GM12878 (cell line): ENCODE results near the gene CHD6. TPM values are rescaled to one million over a fixed set of nuclear protein-coding genes. Genes with fewer than 3 reads are reported as not detected.

Experiments
- ATAC-seq: fragments of 200-7000 bp; cut with Tn5 transposase; 3 replicates; pipeline ENCODE4 v1.9.1; 2020; ENCODE audit warnings: mild to moderate bottlenecking, moderate library complexity
- BruUV-seq: library from RNA; stranded (reverse); fragments of 400-500 nt; replicated peaks from 2 replicates; lab custom pipeline; 2021; lab: Mats Ljungman, UMichigan
- CTCF ChIA-PET: fragments of 300-600 bp; sonication (Branson Sonifier 250); formaldehyde crosslinking; extraction: SDS; loops from one replicate; lab custom pipeline; 2021; ENCODE audit warnings: inconsistent platforms; lab: Yijun Ruan, JAX
- POLR2A ChIA-PET: fragments of 350-600 bp; formaldehyde crosslinking; extraction: SDS; loops from one replicate; lab custom pipeline; 2021; ENCODE audit warnings: inconsistent platforms; lab: Charles Lee
- RAD21 ChIA-PET: fragments of 300-600 bp; sonication (Branson Sonifier 250); formaldehyde crosslinking; loops from one replicate; lab custom pipeline; 2023; ENCODE audit warnings: antibody characterized with exemption; ENCODE audit not compliant: unreplicated experiment; lab: Charles Lee
- SMC1A ChIA-PET: fragments of 300-600 bp; sonication (Branson Sonifier 250); formaldehyde crosslinking; loops from one replicate; lab custom pipeline; 2023; ENCODE audit not compliant: unreplicated experiment, uncharacterized antibody; lab: Charles Lee
- DNase-seq: peaks from one replicate; pipeline ENCODE4 v3.0.0-alpha.2; 2011; ENCODE audit warnings: low read depth, low spot score
- FAIRE-seq: peaks from 3 replicates; lab custom pipeline; 2011; peaks lifted over from hg19 to GRCh38; lab: Jason Lieb, UNC
- H2AFZ ChIP-seq: 2 replicates; pipeline ENCODE4 v1.6.0; 2011; ENCODE audit warnings: low read depth, low read length, control low read depth; ENCODE audit not compliant: control insufficient read depth
- H3K27ac ChIP-seq: 2 replicates; pipeline ENCODE4 v1.5.1; 2011; ENCODE audit warnings: control low read depth; ENCODE audit not compliant: control insufficient read depth, insufficient read depth
- H3K27me3 ChIP-seq, 2 experiments: replicated peaks in 1 of 2; 2 replicates each; pipeline versions ENCODE4 v1.6.0 to v1.6.1; 2011; ENCODE audit warnings: low read length in 1 of 2; ENCODE audit not compliant: control insufficient read depth in 2 of 2, insufficient read depth in 2 of 2
- H3K36me3 ChIP-seq, 2 experiments: 2 replicates each; pipeline ENCODE4 v1.5.1; 2011; ENCODE audit warnings: low read length in 1 of 2; ENCODE audit not compliant: control insufficient read depth in 2 of 2, insufficient read depth in 2 of 2
- H3K4me1 ChIP-seq: 2 replicates; pipeline ENCODE4 v1.6.1; 2011; ENCODE audit warnings: mild to moderate bottlenecking, low read length, moderate library complexity, mixed read lengths; ENCODE audit not compliant: control insufficient read depth, insufficient read depth
- H3K4me2 ChIP-seq: 2 replicates; pipeline ENCODE4 v1.6.0; 2011; ENCODE audit warnings: control low read depth; ENCODE audit not compliant: control insufficient read depth, insufficient read depth
- H3K4me3 ChIP-seq: fragments of 200-600 bp; sonication (generic); 2 replicates; pipeline ENCODE4 v1.5.1; 2016
- H3K79me2 ChIP-seq: 2 replicates; pipeline ENCODE4 v1.6.0; 2011; ENCODE audit warnings: low read length; ENCODE audit not compliant: control insufficient read depth, insufficient read depth
- H3K9ac ChIP-seq: 2 replicates; pipeline ENCODE4 v1.8.0; 2011; ENCODE audit warnings: low read length, control low read depth, mixed read lengths; ENCODE audit not compliant: control insufficient read depth, insufficient read depth
- H3K9me3 ChIP-seq: replicated peaks from 3 replicates; pipeline ENCODE4 v1.5.1; 2011; ENCODE audit warnings: mild to moderate bottlenecking, low read length; ENCODE audit not compliant: control insufficient read depth, insufficient read depth
- H4K20me1 ChIP-seq: 2 replicates; pipeline ENCODE4 v1.6.0; 2011; ENCODE audit not compliant: control insufficient read depth, insufficient read depth
- BCL11A ChIP-seq: IDR thresholded peaks from 2 replicates; pipeline ENCODE4 v1.6.1; 2011; ENCODE audit warnings: low read depth, low read length
- BMI1 ChIP-seq: fragments of 450-650 bp; IDR thresholded peaks from 2 replicates; pipeline ENCODE4 v1.6.1; 2016; ENCODE audit warnings: mild to moderate bottlenecking, moderate library complexity, borderline replicate concordance
- CHD4 ChIP-seq: fragments of 200-600 bp; sonication (generic); IDR thresholded peaks from 2 replicates; pipeline ENCODE4 v1.6.1; 2016; ENCODE audit warnings: mild to moderate bottlenecking
- DPF2 ChIP-seq: fragments of 450-650 bp; IDR thresholded peaks from 2 replicates; pipeline ENCODE4 v1.6.1; 2017; ENCODE audit warnings: mild to moderate bottlenecking
- ESRRA ChIP-seq: IDR thresholded peaks from 2 replicates; pipeline ENCODE4 v1.6.1; 2012; ENCODE audit warnings: mild to moderate bottlenecking, low read length, improper control_type of control experiment
- GABPA ChIP-seq: IDR thresholded peaks from 2 replicates; pipeline ENCODE4 v1.6.1; 2014; ENCODE audit warnings: antibody characterized with exemption, low read depth, mild to moderate bottlenecking, inconsistent platforms
- HDAC6 ChIP-seq: fragments of 200-600 bp; sonication (generic); IDR thresholded peaks from one replicate; pipeline ENCODE4 v1.8.0; 2017; ENCODE audit warnings: antibody characterized with exemption; ENCODE audit not compliant: unreplicated experiment
- KDM1A ChIP-seq: fragments of 200-600 bp; sonication (generic); IDR thresholded peaks from 2 replicates; pipeline ENCODE4 v1.6.1; 2016; ENCODE audit warnings: borderline replicate concordance
- MYC ChIP-seq: IDR thresholded peaks from 2 replicates; pipeline ENCODE4 v1.6.1; 2011; ENCODE audit warnings: mild to moderate bottlenecking, low read length, moderate library complexity, inconsistent platforms; ENCODE audit not compliant: insufficient read depth, insufficient replicate concordance, insufficient read length, severe bottlenecking
- NFXL1 ChIP-seq: fragments of 450-650 bp; IDR thresholded peaks from 2 replicates; pipeline ENCODE4 v1.6.1; 2017; ENCODE audit warnings: antibody characterized with exemption, mild to moderate bottlenecking, borderline replicate concordance
- NFYB ChIP-seq: IDR thresholded peaks from 2 replicates; pipeline ENCODE4 v1.6.1; 2011; ENCODE audit warnings: low read depth, mild to moderate bottlenecking, low read length, improper control_type of control experiment, moderate library complexity; ENCODE audit not compliant: insufficient read depth
- POLR2AphosphoS5 ChIP-seq: IDR thresholded peaks from 2 replicates; pipeline ENCODE4 v1.6.1; 2011; ENCODE audit warnings: mild to moderate bottlenecking, low read length, inconsistent platforms
- SREBF1 ChIP-seq: IDR thresholded peaks from 2 replicates; pipeline ENCODE4 v1.6.1; 2012; ENCODE audit warnings: mild to moderate bottlenecking, low read length
- SUZ12 ChIP-seq: fragments of 200-600 bp; sonication (generic); IDR thresholded peaks from one replicate; pipeline ENCODE4 v1.6.1; 2018; ENCODE audit warnings: antibody characterized with exemption, mild to moderate bottlenecking; ENCODE audit not compliant: unreplicated experiment
- TBL1XR1 ChIP-seq: IDR thresholded peaks from 2 replicates; pipeline ENCODE4 v1.6.1; 2012; ENCODE audit warnings: low read depth, low read length, improper control_type of control experiment
- ZNF217 ChIP-seq: fragments of 450-650 bp; IDR thresholded peaks from 2 replicates; pipeline ENCODE4 v1.6.1; 2017; ENCODE audit warnings: antibody characterized with exemption, mild to moderate bottlenecking
- ZNF274 ChIP-seq: IDR thresholded peaks from one replicate; pipeline ENCODE4 v1.8.0; 2011; ENCODE audit not compliant: insufficient read length, insufficient read depth
- WGBS: methylation state at CpG from one replicate; pipeline ENCODE4 v1.1.6; 2016; ENCODE audit warnings: low lambda C conversion rate; ENCODE audit not compliant: insufficient replicate concordance, insufficient coverage; ENCODE audit errors: missing lambda C conversion rate; 5-methylcytosine and 5-hydroxymethylcytosine counted together
- in situ Hi-C: fragments of 300-500 bp; cut with MboI; formaldehyde crosslinking; loops from 9 replicates; pipeline ENCODE4 v1.14.3; 2018; ENCODE audit warnings: mixed read lengths
- intact Hi-C: fragments of 100-400 bp; cut with micrococcal nuclease; formaldehyde crosslinking; loops from one replicate; pipeline ENCODE4 v1.14.2; 2022; ENCODE audit not compliant: unreplicated experiment
- polyA plus RNA-seq, 11 experiments: library from polyadenylated mRNA; depleted of rRNA in 4 of 11; unstranded in 6 of 11; stranded (reverse) in 5 of 11; fragments of >200 nt; fragmentation: Nextera tagmentation in 4 of 11; fragmentation: Illumina TruSeq in 1 of 11; extraction: Ambion mirVana in 4 of 11; extraction: Trizol in 1 of 11; gene quantifications; 1 replicate in 1 of 11; 2 replicates in 10 of 11; pipeline versions ENCODE4 v1.2.1 to v1.2.3, GENCODE V29; 2011 to 2016; ENCODE audit warnings: inconsistent platforms in 2 of 11, missing spikeins in 2 of 11, low read depth in 1 of 11
- total RNA-seq, 4 experiments: library from RNA; depleted of rRNA in 3 of 4; stranded (reverse); fragments of >200 nt in 3 of 4; fragmentation: Illumina TruSeq in 1 of 4; extraction: Trizol in 1 of 4; gene quantifications; 2 replicates each; pipeline versions ENCODE4 v1.2.1 to v1.2.3, GENCODE V29; 2013 to 2021
- TF ChIP-seq, protein P1 (sequence below): fragments of 450-650 bp; IDR thresholded peaks from 2 replicates; pipeline ENCODE4 v1.6.1; 2016; ENCODE audit warnings: mild to moderate bottlenecking
- TF ChIP-seq, protein P2 (sequence below): fragments of 450-650 bp; IDR thresholded peaks from 2 replicates; pipeline ENCODE4 v1.6.1; 2014; ENCODE audit warnings: mild to moderate bottlenecking
- TF ChIP-seq, protein P3 (sequence below): IDR thresholded peaks from 2 replicates; pipeline ENCODE4 v1.6.1; 2012; ENCODE audit warnings: low read depth, low read length, improper control_type of control experiment

The CHD6 gene
- total and polyA plus RNA-seq, 10 of the 15 experiments (the other 5 are each of a cell fraction or from before 2014, with no cell fraction given): 4.3 to 25.5 (median 17.1) TPM

DNA sequence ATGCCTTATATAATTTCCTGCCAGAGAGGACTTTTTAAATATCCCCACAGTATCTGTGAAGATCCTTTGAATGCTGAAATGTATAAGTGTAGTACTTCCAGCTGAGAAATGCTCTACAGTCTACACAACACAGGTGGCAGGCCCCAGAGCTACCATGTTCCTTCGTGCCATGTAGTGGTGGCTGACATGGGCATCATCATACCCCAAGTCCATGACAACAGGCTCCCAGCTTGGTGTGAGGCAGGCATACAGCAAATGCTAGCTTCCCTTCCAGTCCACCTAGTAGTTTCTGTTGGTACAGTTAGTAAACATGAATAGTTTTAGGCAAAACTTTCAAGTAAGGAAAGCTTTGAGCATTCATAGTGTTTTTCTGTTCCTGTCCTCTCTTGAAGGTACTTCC is 190.3 kb downstream of the CHD6 start:
- ATAC-seq: no peak
- ChIA-PET POLR2A (no interaction called here), CTCF (interaction anchor here (0.9 to 1.2 kb wide), 2 partner anchors 16 to 87 kb away, joined by 3 read pairs; partner anchors contain the start of gene LPIN3), RAD21 (no interaction called here), SMC1A (interaction anchor here (0.7 to 2.1 kb wide), 4 partner anchors 8 to 14 kb away, joined by 3 to 7 read pairs (median 4); no protein-coding TSS in a partner anchor)
- Histone ChIP-seq H2AFZ (no peak overlapping the region), H3K4me2 (no peak overlapping the region), H3K79me2 (no peaks in the 10 kb centered on the region), H4K20me1 (no peaks in the 10 kb centered on the region), H3K9me3 (no peaks in the 10 kb centered on the region), H3K36me3 (peaks cover 0 to 19% of the 10 kb centered on the region in 2 experiments; a peak in 3 of 4 replicates), H3K4me3 (no peak overlapping the region), H3K27ac (no peak overlapping the region), H3K27me3 (no peaks in the 10 kb centered on the region), H3K4me1 (peaks cover 11% of the 10 kb centered on the region), H3K9ac (no peak overlapping the region)
- intact Hi-C loops (no loop called here), in situ Hi-C loops (no loop called here)
- WGBS: 100% methylated on average over 1 of the region's 1 CpG
- TF ChIP-seq SUZ12 (no peak), NFXL1 (no peak), ESRRA (no peak), ZNF274 (no peak), MYC (no peak), KDM1A (no peak), POLR2AphosphoS5 (no peak), DPF2 (no peak), ZNF217 (no peak), BCL11A (no peak), GABPA (no peak), BMI1 (no peak), CHD4 (no peak), NFYB (no peak), SREBF1 (no peak), TBL1XR1 (no peak), HDAC6 (no peak)
- TF ChIP-seq, protein P1, sequence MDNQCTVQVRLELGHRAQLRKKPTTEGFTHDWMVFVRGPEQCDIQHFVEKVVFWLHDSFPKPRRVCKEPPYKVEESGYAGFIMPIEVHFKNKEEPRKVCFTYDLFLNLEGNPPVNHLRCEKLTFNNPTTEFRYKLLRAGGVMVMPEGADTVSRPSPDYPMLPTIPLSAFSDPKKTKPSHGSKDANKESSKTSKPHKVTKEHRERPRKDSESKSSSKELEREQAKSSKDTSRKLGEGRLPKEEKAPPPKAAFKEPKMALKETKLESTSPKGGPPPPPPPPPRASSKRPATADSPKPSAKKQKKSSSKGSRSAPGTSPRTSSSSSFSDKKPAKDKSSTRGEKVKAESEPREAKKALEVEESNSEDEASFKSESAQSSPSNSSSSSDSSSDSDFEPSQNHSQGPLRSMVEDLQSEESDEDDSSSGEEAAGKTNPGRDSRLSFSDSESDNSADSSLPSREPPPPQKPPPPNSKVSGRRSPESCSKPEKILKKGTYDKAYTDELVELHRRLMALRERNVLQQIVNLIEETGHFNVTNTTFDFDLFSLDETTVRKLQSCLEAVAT: no peak
- TF ChIP-seq, protein P2, sequence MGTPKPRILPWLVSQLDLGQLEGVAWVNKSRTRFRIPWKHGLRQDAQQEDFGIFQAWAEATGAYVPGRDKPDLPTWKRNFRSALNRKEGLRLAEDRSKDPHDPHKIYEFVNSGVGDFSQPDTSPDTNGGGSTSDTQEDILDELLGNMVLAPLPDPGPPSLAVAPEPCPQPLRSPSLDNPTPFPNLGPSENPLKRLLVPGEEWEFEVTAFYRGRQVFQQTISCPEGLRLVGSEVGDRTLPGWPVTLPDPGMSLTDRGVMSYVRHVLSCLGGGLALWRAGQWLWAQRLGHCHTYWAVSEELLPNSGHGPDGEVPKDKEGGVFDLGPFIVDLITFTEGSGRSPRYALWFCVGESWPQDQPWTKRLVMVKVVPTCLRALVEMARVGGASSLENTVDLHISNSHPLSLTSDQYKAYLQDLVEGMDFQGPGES: no peak
- TF ChIP-seq, protein P3, sequence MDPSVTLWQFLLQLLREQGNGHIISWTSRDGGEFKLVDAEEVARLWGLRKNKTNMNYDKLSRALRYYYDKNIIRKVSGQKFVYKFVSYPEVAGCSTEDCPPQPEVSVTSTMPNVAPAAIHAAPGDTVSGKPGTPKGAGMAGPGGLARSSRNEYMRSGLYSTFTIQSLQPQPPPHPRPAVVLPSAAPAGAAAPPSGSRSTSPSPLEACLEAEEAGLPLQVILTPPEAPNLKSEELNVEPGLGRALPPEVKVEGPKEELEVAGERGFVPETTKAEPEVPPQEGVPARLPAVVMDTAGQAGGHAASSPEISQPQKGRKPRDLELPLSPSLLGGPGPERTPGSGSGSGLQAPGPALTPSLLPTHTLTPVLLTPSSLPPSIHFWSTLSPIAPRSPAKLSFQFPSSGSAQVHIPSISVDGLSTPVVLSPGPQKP: no peak
- BruUV-seq: no TSS peak
- no peak for FAIRE-seq
- DNase-seq: no peak
